Fibroblast of lung (primary cell): ENCODE results near the gene CYS1.

Experiments
- CTCF ChIP-seq, 2 donors: IDR thresholded peaks in 1 of 2; conservative IDR thresholded peaks in 1 of 2; 1 replicate in 1 of 2; 2 replicates in 1 of 2; pipeline ENCODE4 v1.5.1; 2011 to 2012; ENCODE audit warnings: low read length in 2 of 2, control low read depth in 1 of 2, inconsistent platforms in 1 of 2, low read depth in 1 of 2, mild to moderate bottlenecking in 1 of 2
- EZH2 ChIP-seq: IDR thresholded peaks from 2 replicates; pipeline ENCODE4 v1.5.1; 2012; ENCODE audit warnings: low read length, control low read depth, mild to moderate bottlenecking; ENCODE audit errors: missing control alignments

- no peak for TF ChIP-seq CTCF (conservative IDR thresholded peaks at IDR 0.05 in 1 of 2, IDR thresholded peaks at IDR 0.05 in 1 of 2; ENCODE audit: low read depth in 1 of 2, low read length in 2 of 2)
- no peak for TF ChIP-seq EZH2
Measured at GRCh38 chr2:10125842-10126631, 45.8 kb upstream of the CYS1 start.
